SK-N-SH (cell line): ENCODE data around the gene EMILIN2.

Experiments used
- CHD2 ChIP-seq: fragments of 150-350 bp; IDR thresholded peaks from 2 replicates; pipeline ENCODE4 v1.6.1; 2018; ENCODE audit warnings: low read length; ENCODE audit not compliant: partially characterized antibody
- EP300 ChIP-seq, 2 experiments: IDR thresholded peaks; 2 replicates each; pipeline versions ENCODE4 v1.4.0 to v1.6.1; 2012; ENCODE audit warnings: borderline replicate concordance in 1 of 2, low read depth in 1 of 2, low read length in 1 of 2
- EZH2phosphoT487 ChIP-seq: fragments of 200-600 bp; sonication (generic); IDR thresholded peaks from 2 replicates; pipeline ENCODE4 v1.6.1; 2017; ENCODE audit warnings: low read depth, mixed run types, mild to moderate bottlenecking, antibody characterized with exemption, moderate library complexity, borderline replicate concordance
- JUND ChIP-seq: IDR thresholded peaks from 2 replicates; pipeline ENCODE4 v1.4.0; 2012
- POLR2AphosphoS5 ChIP-seq: IDR thresholded peaks from 2 replicates; pipeline ENCODE4 v1.6.1; 2012; ENCODE audit warnings: low read depth, low read length
- RFX5 ChIP-seq: IDR thresholded peaks from 2 replicates; pipeline ENCODE4 v1.6.1; 2012; ENCODE audit warnings: mild to moderate bottlenecking, improper control_type of control experiment, low read length
- TCF12 ChIP-seq: IDR thresholded peaks from 2 replicates; pipeline ENCODE4 v1.4.0; 2012
- YY1 ChIP-seq: IDR thresholded peaks from 2 replicates; pipeline ENCODE4 v1.4.0; 2012; ENCODE audit warnings: low read depth, mild to moderate bottlenecking
- TF ChIP-seq, protein P1 (sequence below): fragments of 200-600 bp; sonication (generic); IDR thresholded peaks from 2 replicates; pipeline ENCODE4 v1.6.1; 2017; ENCODE audit warnings: antibody characterized with exemption, mild to moderate bottlenecking, moderate library complexity
- TF ChIP-seq, protein P2 (sequence below): IDR thresholded peaks from 2 replicates; pipeline ENCODE4; 2012

DNA sequence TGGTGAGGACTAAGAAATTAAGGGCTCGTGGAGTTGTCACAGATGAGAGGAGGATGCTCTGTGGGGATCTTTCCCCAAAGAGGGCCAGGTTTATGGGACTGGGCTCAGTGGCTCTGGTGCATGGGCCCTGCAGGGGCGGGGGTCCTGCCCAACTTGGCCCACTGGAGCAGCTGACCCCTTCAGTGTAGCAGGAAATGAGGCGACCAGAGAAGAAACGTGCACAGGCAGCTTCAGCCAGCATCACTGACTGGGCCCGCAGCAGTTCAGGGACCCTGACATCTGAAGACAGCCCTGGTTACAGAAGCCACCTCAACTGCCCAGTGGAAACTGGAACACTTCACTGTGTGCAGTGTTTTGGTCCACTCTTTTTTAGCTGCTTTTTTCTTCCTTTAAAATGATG is 72.8 kb downstream of the EMILIN2 start:
- TF ChIP-seq EZH2phosphoT487 (no peak), RFX5 (no peak), EP300 (IDR thresholded peaks at IDR 0.05; ENCODE audit: borderline replicate concordance in 1 of 2, low read depth in 1 of 2, low read length in 1 of 2) (no peak), YY1 (no peak), JUND (no peak), TCF12 (no peak), POLR2AphosphoS5 (no peak), CHD2 (no peak)
- TF ChIP-seq, protein P1, sequence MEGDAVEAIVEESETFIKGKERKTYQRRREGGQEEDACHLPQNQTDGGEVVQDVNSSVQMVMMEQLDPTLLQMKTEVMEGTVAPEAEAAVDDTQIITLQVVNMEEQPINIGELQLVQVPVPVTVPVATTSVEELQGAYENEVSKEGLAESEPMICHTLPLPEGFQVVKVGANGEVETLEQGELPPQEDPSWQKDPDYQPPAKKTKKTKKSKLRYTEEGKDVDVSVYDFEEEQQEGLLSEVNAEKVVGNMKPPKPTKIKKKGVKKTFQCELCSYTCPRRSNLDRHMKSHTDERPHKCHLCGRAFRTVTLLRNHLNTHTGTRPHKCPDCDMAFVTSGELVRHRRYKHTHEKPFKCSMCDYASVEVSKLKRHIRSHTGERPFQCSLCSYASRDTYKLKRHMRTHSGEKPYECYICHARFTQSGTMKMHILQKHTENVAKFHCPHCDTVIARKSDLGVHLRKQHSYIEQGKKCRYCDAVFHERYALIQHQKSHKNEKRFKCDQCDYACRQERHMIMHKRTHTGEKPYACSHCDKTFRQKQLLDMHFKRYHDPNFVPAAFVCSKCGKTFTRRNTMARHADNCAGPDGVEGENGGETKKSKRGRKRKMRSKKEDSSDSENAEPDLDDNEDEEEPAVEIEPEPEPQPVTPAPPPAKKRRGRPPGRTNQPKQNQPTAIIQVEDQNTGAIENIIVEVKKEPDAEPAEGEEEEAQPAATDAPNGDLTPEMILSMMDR = no peak
- TF ChIP-seq, protein P2, sequence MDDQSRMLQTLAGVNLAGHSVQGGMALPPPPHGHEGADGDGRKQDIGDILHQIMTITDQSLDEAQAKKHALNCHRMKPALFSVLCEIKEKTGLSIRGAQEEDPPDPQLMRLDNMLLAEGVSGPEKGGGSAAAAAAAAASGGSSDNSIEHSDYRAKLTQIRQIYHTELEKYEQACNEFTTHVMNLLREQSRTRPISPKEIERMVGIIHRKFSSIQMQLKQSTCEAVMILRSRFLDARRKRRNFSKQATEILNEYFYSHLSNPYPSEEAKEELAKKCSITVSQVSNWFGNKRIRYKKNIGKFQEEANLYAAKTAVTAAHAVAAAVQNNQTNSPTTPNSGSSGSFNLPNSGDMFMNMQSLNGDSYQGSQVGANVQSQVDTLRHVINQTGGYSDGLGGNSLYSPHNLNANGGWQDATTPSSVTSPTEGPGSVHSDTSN = no peak
